MM.1S (cell line): Measurements from ENCODE around the gene PMFBP1.

Experiments used
- EZH2 ChIP-seq: fragments of 300-600 bp; sonication (generic); optimal IDR thresholded peaks from 2 replicates; pipeline ENCODE3; 2017; ENCODE audit warnings: low read depth, mild to moderate bottlenecking, antibody characterized with exemption, low read length, mixed read lengths
- TF ChIP-seq, protein P1 (sequence below): fragments of 300-600 bp; sonication (generic); IDR thresholded peaks from 2 replicates; pipeline ENCODE4 v1.5.1; 2016; ENCODE audit warnings: antibody characterized with exemption, low read length, mixed read lengths

GRCh38 chr16:72085002-72085401, 87.0 kb downstream of the PMFBP1 start:
- TF ChIP-seq EZH2, result no peak
- TF ChIP-seq, protein P1, sequence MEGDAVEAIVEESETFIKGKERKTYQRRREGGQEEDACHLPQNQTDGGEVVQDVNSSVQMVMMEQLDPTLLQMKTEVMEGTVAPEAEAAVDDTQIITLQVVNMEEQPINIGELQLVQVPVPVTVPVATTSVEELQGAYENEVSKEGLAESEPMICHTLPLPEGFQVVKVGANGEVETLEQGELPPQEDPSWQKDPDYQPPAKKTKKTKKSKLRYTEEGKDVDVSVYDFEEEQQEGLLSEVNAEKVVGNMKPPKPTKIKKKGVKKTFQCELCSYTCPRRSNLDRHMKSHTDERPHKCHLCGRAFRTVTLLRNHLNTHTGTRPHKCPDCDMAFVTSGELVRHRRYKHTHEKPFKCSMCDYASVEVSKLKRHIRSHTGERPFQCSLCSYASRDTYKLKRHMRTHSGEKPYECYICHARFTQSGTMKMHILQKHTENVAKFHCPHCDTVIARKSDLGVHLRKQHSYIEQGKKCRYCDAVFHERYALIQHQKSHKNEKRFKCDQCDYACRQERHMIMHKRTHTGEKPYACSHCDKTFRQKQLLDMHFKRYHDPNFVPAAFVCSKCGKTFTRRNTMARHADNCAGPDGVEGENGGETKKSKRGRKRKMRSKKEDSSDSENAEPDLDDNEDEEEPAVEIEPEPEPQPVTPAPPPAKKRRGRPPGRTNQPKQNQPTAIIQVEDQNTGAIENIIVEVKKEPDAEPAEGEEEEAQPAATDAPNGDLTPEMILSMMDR, result no peak
